Lower leg skin (tissue), 4 donors: ENCODE results near the gene SLC15A3. TPM values are rescaled to one million over a fixed set of nuclear protein-coding genes. Genes with fewer than 3 reads are reported as not detected.

Source experiments
- DNase-seq, 2 donors: peaks; one replicate each; pipeline ENCODE4 v3.0.0-alpha.2; 2019; ENCODE audit warnings: low spot score in 2 of 2
- H3K4me3 ChIP-seq: fragments of 200-600 bp; sonication (generic); 2 replicates; pipeline ENCODE4 v1.5.1; 2017; ENCODE audit warnings: mild to moderate bottlenecking, low read depth; ENCODE audit not compliant: poor library complexity, severe bottlenecking
- POLR2A ChIP-seq, 2 donors: fragments of 450-650 bp; IDR thresholded peaks; one replicate each; pipeline ENCODE4 v1.6.1; 2016 to 2017; ENCODE audit warnings: antibody characterized with exemption in 2 of 2, mild to moderate bottlenecking in 1 of 2, moderate library complexity in 1 of 2
- WGBS, 2 donors: methylation state at CpG; one replicate each; pipeline ENCODE4 v1.1.5; 2018; 5-methylcytosine and 5-hydroxymethylcytosine counted together
- intact Hi-C: fragments of 100-400 bp; cut with DNase I; formaldehyde crosslinking; loops from one replicate; pipeline ENCODE4 v1.15.0; 2023; ENCODE audit warnings: low total_unique reads
- total RNA-seq, 4 donors: library from RNA; depleted of rRNA; stranded (reverse); fragments of >200 nt; gene quantifications; one replicate each; pipeline ENCODE4 v1.1.0, GENCODE V29; 2016
- TF ChIP-seq, protein P1 (sequence below), 3 donors: fragments of 450-650 bp; IDR thresholded peaks; one replicate each; pipeline ENCODE4 v1.5.1; 2016; ENCODE audit warnings: antibody characterized with exemption in 3 of 3, mild to moderate bottlenecking in 3 of 3, moderate library complexity in 2 of 3

Gene SLC15A3
- total RNA-seq, 4 donors from 2014 or later = 4.4 to 7.4 (median 5.4) TPM

DNA sequence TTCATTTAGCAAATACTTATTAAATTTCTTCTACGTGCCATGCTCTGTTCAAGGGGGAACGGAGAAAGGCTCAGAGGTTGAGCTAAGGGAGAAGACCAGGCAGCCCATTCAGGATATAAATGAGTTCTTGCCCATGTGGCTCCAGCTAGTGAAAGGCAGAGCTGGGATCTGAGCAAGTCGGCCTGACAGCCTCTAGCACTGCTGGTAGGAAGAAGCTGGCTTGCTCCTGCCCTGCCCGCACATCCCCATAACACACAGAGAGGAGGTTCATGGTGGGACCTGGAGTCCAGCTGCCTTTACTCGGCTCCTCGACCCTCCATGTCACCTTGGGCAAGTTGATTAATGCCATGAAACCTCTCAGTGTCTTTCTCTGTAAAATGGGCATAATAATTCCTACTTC is 2.0 kb downstream of the SLC15A3 start:
- WGBS, 2 donors = 78 to 91% methylated on average over 6 of the region's 6 CpGs
- no peak for DNase-seq

GRCh38 chr11:60948250-60948649 is 3.7 kb downstream of the SLC15A3 start:
- intact Hi-C loops = no loop called here
- no peak for TF ChIP-seq POLR2A (IDR thresholded peaks at IDR 0.05)
- TF ChIP-seq, protein P1, sequence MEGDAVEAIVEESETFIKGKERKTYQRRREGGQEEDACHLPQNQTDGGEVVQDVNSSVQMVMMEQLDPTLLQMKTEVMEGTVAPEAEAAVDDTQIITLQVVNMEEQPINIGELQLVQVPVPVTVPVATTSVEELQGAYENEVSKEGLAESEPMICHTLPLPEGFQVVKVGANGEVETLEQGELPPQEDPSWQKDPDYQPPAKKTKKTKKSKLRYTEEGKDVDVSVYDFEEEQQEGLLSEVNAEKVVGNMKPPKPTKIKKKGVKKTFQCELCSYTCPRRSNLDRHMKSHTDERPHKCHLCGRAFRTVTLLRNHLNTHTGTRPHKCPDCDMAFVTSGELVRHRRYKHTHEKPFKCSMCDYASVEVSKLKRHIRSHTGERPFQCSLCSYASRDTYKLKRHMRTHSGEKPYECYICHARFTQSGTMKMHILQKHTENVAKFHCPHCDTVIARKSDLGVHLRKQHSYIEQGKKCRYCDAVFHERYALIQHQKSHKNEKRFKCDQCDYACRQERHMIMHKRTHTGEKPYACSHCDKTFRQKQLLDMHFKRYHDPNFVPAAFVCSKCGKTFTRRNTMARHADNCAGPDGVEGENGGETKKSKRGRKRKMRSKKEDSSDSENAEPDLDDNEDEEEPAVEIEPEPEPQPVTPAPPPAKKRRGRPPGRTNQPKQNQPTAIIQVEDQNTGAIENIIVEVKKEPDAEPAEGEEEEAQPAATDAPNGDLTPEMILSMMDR (IDR thresholded peaks at IDR 0.05) = no peak
- no peak for DNase-seq
- H3K4me3 ChIP-seq = no peak overlapping the region
- WGBS, 2 donors = 87 to 88% methylated on average over 5 of the region's 5 CpGs

More for the DNA sequence above, 2.0 kb downstream of the SLC15A3 start:
- no peak for TF ChIP-seq POLR2A (IDR thresholded peaks at IDR 0.05)
- TF ChIP-seq, protein P1 (IDR thresholded peaks at IDR 0.05) = no peak
- H3K4me3 ChIP-seq = no peak overlapping the region
- intact Hi-C loops = no loop called here

DNA sequence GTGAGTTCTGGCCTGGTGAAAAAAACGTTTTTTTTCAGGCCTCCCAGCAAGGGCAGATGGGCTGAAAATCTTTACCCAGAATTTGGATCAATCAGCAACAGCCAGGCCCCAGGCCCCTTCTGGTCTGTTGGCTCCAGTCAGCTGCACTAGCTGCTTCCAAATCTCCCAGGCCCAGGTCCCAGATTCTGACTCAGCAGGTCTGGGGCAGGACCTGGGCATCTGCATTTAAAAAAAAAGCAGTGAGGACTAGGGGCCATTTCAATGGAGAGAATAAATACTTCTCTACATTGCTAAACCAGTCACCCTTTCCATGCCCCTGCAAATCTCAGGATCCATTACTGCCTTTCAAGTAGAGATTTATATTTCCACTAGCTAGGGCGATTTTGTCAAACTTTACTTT is 4.3 kb downstream of the SLC15A3 start:
- WGBS, 2 donors = 50 to 54% methylated on average over 2 of the region's 2 CpGs
- TF ChIP-seq, protein P1 (IDR thresholded peaks at IDR 0.05) = no peak
- TF ChIP-seq POLR2A (IDR thresholded peaks at IDR 0.05) = no peak
- DNase-seq = no peak
- H3K4me3 ChIP-seq = no peak overlapping the region
- intact Hi-C loops = no loop called here

DNA sequence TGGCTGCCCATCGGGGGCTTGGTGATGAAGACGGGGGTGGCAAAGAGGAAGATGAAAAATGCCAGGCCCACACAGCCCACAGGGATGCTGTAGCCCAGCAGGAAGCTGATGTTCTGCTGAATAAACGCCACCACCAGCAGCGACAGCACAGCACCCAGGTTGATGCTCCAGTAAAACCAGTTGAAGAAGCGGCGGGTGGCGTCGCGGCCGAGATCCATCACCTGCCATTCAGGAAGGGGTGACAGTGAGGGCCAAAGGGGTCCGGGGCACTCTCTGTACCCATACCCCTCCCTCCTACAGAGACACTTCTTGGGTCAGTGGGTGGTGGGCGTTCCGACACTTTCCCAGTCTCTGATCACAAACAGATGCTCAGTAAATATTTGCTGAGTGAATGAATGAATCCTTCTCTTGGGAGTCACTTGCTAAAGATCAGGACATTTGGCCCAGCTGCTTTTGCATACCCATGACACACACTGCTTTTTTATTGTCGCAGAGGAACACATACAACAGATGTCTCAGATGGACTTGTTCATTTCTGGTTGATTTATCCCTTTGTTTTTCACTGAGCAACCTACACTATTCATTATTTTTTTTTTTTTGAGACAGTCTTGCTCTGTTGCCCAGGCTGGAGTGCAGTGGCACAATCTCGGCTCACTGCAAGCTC is 5.2 kb downstream of the SLC15A3 start:
- no peak overlapping the region for H3K4me3 ChIP-seq
- intact Hi-C loops = no loop called here
- TF ChIP-seq POLR2A (IDR thresholded peaks at IDR 0.05) = no peak
- TF ChIP-seq, protein P1 (IDR thresholded peaks at IDR 0.05) = no peak
- WGBS, 2 donors = 79 to 82% methylated on average over 14 to 15 of the region's 15 CpGs
- no peak for DNase-seq

DNA sequence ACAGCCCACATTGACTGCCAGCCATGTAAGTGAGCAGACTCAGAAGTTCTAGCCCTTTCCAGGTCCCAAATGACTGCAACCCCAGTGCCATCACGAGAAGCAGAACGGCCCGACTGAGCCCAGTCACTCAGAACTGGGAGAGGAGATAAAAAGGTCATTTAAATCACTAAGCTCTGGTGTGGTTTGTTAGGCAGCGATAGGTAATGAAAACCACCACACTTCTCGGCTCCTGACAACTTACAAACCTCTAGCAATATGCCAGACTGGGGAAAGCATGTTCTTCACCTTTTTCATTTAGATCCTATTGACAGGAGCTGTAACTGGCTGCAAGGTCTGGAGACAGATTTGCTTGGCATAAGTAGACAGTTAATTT is 6.7 kb downstream of the SLC15A3 start:
- no peak overlapping the region for H3K4me3 ChIP-seq
- intact Hi-C loops = no loop called here
- 86 to 96% methylated on average over 5 of the region's 5 CpGs for WGBS, 2 donors
- DNase-seq = no peak
- no peak for TF ChIP-seq POLR2A (IDR thresholded peaks at IDR 0.05)
- TF ChIP-seq, protein P1 (IDR thresholded peaks at IDR 0.05) = no peak
